Stimulated activated effector memory CD8-positive, alpha-beta T cell treated with anti-CD3 and anti-CD28 coated beads, Interleukin-12 subunit alpha, Interleukin-12 subunit beta, amount 100 ng/mL, for 72 hours (primary cell): Measurements from ENCODE around the gene TOM1L2.

ENCODE experiments used
- ATAC-seq: fragments of 150-1000 bp; cut with Tn5 transposase; 2 replicates; pipeline ENCODE4 v1.10.0; 2021
- DNase-seq, 2 donors: peaks; one replicate each; pipeline ENCODE4 v3.0.0; 2021 to 2022; ENCODE audit warnings: low spot score in 2 of 2
- H3K27ac Mint-ChIP-seq: one replicate; pipeline ENCODE4 v1.8.0; 2022; ENCODE audit warnings: mild to moderate bottlenecking, mixed read lengths
- H3K36me3 Mint-ChIP-seq: one replicate; pipeline ENCODE4 v1.8.0; 2022; ENCODE audit warnings: mild to moderate bottlenecking, mixed read lengths
- H3K4me1 Mint-ChIP-seq: one replicate; pipeline ENCODE4 v1.8.0; 2022; ENCODE audit warnings: mixed read lengths
- H3K4me3 Mint-ChIP-seq: one replicate; pipeline ENCODE4 v1.8.0; 2022; ENCODE audit warnings: mild to moderate bottlenecking, mixed read lengths
- H3K9me3 Mint-ChIP-seq: one replicate; pipeline ENCODE4 v1.8.0; 2022; ENCODE audit warnings: mixed read lengths

The TOM1L2 gene

GRCh38 chr17:17882082-17882581 is 90.1 kb downstream of the TOM1L2 start:
- H3K36me3 Mint-ChIP-seq = peaks cover 47% of the 10 kb centered on the region
- no peaks in the 10 kb centered on the region for H3K9me3 Mint-ChIP-seq
- H3K4me1 Mint-ChIP-seq = no peaks in the 10 kb centered on the region
- DNase-seq (no peak), ATAC-seq (no peak)
- no peak overlapping the region for H3K27ac Mint-ChIP-seq
- no peak overlapping the region for H3K4me3 Mint-ChIP-seq

- Mint-ChIP-seq H3K36me3 (peaks cover 42% of the 10 kb centered on the region), H3K27ac (peak overlapping the region; percentile 71), H3K9me3 (no peaks in the 10 kb centered on the region), H3K4me1 (no peaks in the 10 kb centered on the region), H3K4me3 (no peak overlapping the region)
- ATAC-seq (no peak), DNase-seq (no peak)
These were observed 91.5 kb downstream of the TOM1L2 start for GRCh38 chr17:17880577-17881196.

DNA sequence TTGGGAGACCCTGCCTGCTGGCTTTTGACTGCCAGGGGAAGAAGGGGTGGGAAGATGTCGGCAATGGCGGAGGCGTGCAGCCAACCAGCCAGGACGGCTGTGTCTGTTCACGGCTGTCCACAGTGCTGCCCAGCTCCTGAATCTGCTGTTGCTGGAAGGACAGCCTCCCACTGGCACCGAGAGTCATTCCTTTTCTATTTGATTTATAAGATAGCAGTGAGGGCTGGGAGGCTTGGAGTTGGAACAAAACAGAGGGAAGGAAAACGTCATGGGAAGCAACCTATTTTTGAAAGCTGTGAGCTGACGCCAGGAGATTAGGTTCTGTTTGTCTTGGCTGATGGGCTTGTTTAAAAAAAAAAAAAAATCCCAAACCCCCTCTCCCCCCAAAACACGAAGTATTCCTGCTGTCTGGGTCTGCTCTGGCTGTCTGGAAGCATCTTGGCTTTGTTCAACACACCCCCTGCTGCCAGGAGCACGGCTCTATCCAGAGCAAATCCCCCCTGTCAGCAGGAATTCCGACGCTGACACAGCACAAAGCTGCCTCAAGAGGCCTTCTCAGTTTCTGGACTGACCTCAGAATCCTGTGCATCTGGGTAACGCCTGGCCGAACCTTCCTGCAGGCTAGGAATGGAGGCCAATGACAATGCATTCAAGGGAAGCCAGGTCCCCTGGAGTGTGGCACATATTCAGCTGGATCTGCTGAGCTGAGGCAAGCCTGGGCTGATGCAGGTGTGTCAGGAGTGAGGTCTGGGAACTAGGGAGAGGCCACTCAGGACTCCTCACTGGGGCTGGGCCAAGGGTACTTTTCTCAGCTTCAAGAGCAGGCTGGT is 94.5 kb downstream of the TOM1L2 start:
- Mint-ChIP-seq H3K9me3 (no peaks in the 10 kb centered on the region), H3K4me1 (no peaks in the 10 kb centered on the region), H3K4me3 (no peak overlapping the region), H3K27ac (no peak overlapping the region), H3K36me3 (peaks cover 38% of the 10 kb centered on the region)
- no peak for DNase-seq
- ATAC-seq = no peak

DNA sequence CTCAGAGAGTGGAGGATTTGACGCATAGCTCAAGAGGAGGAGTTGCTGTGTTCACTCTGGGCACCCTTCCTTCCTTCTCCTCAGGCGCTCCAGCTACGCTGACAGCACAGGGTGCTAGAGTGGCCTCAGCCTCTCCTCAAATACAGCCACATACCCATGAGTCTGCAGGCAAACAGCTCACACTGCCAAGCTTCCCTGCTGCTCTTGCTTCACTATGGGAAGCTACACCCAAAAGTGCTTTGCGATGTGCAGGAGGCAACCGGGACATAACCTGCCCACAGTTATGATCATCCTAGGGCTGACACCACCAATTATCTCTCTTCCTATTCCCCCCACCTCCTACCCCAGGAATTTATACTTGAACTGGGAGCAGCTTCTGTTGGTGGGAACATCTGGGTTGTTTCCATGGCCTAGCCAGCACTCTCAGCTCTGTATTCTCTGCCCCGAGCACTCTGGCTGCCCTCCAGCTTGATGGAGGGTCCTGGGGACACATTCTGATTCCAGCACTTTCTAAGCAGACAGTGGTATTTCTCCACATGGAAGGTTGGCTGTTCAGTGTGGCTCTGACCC is 95.2 kb downstream of the TOM1L2 start:
- ATAC-seq (no peak), DNase-seq (no peak)
- Mint-ChIP-seq H3K9me3 (no peaks in the 10 kb centered on the region), H3K27ac (no peak overlapping the region), H3K36me3 (peaks cover 32% of the 10 kb centered on the region), H3K4me3 (no peak overlapping the region), H3K4me1 (no peaks in the 10 kb centered on the region)

DNA sequence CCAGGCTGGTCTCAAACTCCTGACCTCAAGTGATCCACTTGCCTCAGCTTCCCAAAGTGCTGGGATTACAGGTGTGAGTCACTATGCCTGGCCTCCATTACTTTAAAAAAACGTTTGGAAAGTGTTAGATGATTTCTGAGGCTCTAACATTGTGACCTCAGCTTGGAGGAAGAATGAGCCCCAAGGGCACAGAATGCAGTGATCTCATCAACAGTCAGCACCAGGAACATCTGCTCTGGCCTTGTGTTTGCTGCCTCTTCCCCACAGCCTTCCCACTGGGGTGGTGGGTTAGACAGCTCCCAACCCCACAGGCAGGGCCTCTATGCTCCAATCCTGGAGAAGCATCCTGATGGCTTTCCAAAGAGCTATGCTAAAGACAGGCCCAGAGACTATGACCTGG is 97.7 kb downstream of the TOM1L2 start:
- DNase-seq (no peak), ATAC-seq (no peak)
- Mint-ChIP-seq H3K4me1 (no peaks in the 10 kb centered on the region), H3K9me3 (no peaks in the 10 kb centered on the region), H3K27ac (no peak overlapping the region), H3K36me3 (peaks cover 23% of the 10 kb centered on the region), H3K4me3 (no peak overlapping the region)

GRCh38 chr17:17873450-17873991 is 98.7 kb downstream of the TOM1L2 start:
- no peaks in the 10 kb centered on the region for H3K9me3 Mint-ChIP-seq
- H3K4me1 Mint-ChIP-seq = no peaks in the 10 kb centered on the region
- peaks cover 20% of the 10 kb centered on the region for H3K36me3 Mint-ChIP-seq
- ATAC-seq (no peak), DNase-seq (no peak)
- H3K27ac Mint-ChIP-seq = no peak overlapping the region
- H3K4me3 Mint-ChIP-seq = no peak overlapping the region

DNA sequence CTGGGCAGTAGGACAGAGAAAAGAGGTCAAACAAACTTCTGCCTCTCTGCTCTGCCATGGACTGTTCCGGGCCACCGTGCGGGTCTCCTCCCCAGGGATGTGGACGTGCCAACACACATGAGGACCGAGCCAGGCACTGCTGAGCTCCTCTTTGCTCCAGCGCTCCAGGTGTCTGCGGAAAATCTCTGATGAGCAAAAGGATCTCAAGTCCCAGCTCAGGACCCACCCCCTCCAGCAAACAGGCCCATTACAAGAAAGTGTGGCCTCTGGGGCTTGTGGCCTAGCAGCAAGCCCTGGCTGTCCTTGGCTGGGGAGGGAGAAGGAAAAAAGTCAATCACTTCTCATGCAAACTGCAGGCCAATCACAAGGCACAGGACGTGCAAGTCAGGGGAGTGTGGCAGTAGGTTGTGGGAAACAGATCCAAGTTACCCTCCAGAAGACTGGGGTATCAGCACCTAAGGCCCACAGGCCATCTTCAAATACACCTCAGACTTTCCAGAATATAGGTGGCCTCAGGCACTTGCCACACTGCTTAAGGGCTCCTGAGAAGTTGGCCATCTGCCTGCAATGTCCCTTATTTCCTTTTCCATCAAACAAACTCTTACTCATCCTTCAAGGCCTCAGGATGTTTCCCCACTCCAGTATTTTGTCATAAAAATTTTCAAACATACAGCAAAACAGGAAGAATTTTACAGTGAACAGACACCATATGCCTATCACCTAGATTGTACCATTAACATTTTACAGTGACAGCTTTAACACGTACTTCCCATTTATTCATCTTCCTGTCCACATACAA is 99.5 kb downstream of the TOM1L2 start:
- ATAC-seq = no peak
- Mint-ChIP-seq H3K27ac (no peak overlapping the region), H3K4me3 (no peak overlapping the region), H3K4me1 (no peaks in the 10 kb centered on the region), H3K9me3 (no peaks in the 10 kb centered on the region), H3K36me3 (peaks cover 13% of the 10 kb centered on the region)
- DNase-seq = no peak

- H3K9me3 Mint-ChIP-seq = no peaks in the 10 kb centered on the region
- no peak overlapping the region for H3K4me3 Mint-ChIP-seq
- peak overlapping the region; percentile 41 for H3K27ac Mint-ChIP-seq
- DNase-seq = no peak
- H3K4me1 Mint-ChIP-seq = no peaks in the 10 kb centered on the region
- H3K36me3 Mint-ChIP-seq = peaks cover 7% of the 10 kb centered on the region
- no peak for ATAC-seq
These were observed 100.3 kb downstream of the TOM1L2 start for GRCh38 chr17:17871913-17872312.

DNA sequence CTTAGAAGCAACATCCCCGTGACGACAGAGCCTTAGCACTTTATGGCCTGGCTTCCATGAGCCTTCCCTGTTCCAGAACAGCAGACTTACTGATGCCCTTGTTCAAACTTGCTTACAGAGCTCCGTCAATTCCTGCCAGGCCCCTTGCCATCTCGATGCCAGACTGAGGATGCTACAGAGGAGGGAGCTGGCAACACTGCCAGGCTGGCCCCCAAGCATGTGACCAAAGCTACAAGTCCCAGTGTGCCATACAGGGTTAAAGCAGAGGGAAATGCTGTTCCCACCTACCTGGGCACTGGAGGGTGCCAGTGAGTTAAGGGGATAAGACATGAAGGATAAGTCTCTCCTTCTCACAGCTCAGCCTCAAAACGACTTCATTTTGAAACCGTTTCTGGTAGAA is 102.0 kb downstream of the TOM1L2 start:
- no peak for DNase-seq
- H3K9me3 Mint-ChIP-seq = no peaks in the 10 kb centered on the region
- peaks cover 7% of the 10 kb centered on the region for H3K36me3 Mint-ChIP-seq
- H3K4me3 Mint-ChIP-seq = no peak overlapping the region
- no peak for ATAC-seq
- no peaks in the 10 kb centered on the region for H3K4me1 Mint-ChIP-seq
- H3K27ac Mint-ChIP-seq = no peak overlapping the region

- ATAC-seq (no peak), DNase-seq (no peak)
- H3K4me3 Mint-ChIP-seq = no peak overlapping the region
- H3K4me1 Mint-ChIP-seq = no peaks in the 10 kb centered on the region
- peak overlapping the region; percentile 2 for H3K27ac Mint-ChIP-seq
- no peaks in the 10 kb centered on the region for H3K9me3 Mint-ChIP-seq
- peaks cover 7% of the 10 kb centered on the region for H3K36me3 Mint-ChIP-seq
These were observed 103.3 kb downstream of the TOM1L2 start for GRCh38 chr17:17868641-17869522.

DNA sequence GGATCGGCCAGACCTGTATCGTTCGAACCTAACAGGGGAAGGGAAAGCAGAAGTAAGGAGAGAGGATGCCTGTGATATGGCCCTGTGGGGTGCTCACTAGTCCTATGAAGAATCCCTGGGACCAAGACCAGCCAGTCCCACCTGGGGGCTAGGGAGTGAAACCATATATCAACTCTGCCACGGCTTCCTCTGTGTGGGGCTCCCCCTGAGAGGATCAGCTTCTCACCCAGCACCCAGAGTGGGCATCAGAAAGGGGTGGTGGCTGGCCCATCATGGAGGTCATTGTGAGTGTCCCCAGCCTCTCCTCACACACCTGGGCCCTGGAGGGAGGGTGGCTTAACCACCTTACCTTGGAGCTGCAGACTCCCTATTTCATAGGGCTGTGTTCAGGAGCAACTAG is 105.3 kb downstream of the TOM1L2 start:
- ATAC-seq (no peak), DNase-seq (no peak)
- H3K4me3 Mint-ChIP-seq = no peak overlapping the region
- no peak overlapping the region for H3K27ac Mint-ChIP-seq
- H3K4me1 Mint-ChIP-seq = peaks cover 7% of the 10 kb centered on the region
- peaks cover 7% of the 10 kb centered on the region for H3K36me3 Mint-ChIP-seq
- H3K9me3 Mint-ChIP-seq = no peaks in the 10 kb centered on the region

DNA sequence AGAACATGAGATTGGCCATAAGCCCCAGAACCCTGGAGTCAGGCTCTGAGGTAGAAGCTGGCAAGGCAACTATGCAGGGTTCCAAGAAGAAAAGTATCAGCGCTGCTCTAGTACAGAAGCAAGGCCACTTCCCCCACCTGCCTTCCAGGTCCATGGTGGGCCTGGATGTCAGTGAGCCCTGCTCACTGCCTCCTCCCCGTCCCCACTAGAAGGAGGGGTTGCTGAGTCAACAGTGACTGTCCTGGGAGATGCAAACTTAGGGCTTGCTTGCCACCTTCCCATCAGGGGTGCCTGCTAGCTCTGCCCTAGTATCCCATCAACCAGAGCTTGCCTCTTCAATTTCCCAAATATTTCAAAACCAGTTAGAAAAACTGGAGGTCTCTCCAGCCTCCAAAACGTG is 105.8 kb downstream of the TOM1L2 start:
- H3K9me3 Mint-ChIP-seq = no peaks in the 10 kb centered on the region
- H3K4me1 Mint-ChIP-seq = peaks cover 7% of the 10 kb centered on the region
- DNase-seq (no peak), ATAC-seq (no peak)
- H3K36me3 Mint-ChIP-seq = peaks cover 7% of the 10 kb centered on the region
- no peak overlapping the region for H3K27ac Mint-ChIP-seq
- no peak overlapping the region for H3K4me3 Mint-ChIP-seq

DNA sequence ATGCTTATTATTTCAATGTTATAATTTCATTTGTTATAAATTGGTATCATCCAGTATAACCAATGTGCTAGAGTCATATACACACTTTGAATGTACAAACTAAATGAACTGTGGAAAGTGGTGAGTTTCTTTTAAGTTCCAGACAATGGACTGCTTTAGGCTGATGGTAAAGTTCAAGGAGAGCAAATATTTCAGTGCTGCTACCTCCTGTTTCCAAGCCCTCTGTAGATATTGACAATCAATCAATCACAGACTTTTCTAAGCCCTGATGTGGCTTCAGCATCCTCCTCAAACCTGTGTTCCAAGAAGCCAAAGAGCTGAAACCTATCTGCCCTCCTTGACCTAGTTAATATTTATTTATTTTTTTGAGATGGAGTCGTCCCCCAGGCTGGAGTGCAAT is 107.2 kb downstream of the TOM1L2 start:
- peaks cover 7% of the 10 kb centered on the region for H3K36me3 Mint-ChIP-seq
- peaks cover 7% of the 10 kb centered on the region for H3K4me1 Mint-ChIP-seq
- ATAC-seq (no peak), DNase-seq (no peak)
- no peak overlapping the region for H3K27ac Mint-ChIP-seq
- H3K4me3 Mint-ChIP-seq = no peak overlapping the region
- no peaks in the 10 kb centered on the region for H3K9me3 Mint-ChIP-seq

GRCh38 chr17:17860766-17861107 is 111.5 kb downstream of the TOM1L2 start:
- H3K36me3 Mint-ChIP-seq = no peaks in the 10 kb centered on the region
- H3K4me1 Mint-ChIP-seq = peaks cover 10% of the 10 kb centered on the region
- no peak for ATAC-seq
- H3K4me3 Mint-ChIP-seq = no peak overlapping the region
- no peak for DNase-seq
- H3K27ac Mint-ChIP-seq = no peak overlapping the region
- no peaks in the 10 kb centered on the region for H3K9me3 Mint-ChIP-seq
